Muscle layer of duodenum (tissue), 2 donors: ENCODE data around the gene KCNV2.
"Not testable (repeated sequence)": the region's sequence is repeated elsewhere in the genome, so short reads cannot be mapped to it uniquely, and the experiment has no call there.

ENCODE experiments used
- H3K27ac ChIP-seq: one replicate; pipeline ENCODE4 v1.7.0; 2013; ENCODE audit warnings: mild to moderate bottlenecking, low read length
- H3K27me3 ChIP-seq: one replicate; pipeline ENCODE4 v1.7.0; 2013; ENCODE audit warnings: low read depth, mild to moderate bottlenecking, control low read depth, low read length
- H3K36me3 ChIP-seq, 2 donors: one replicate each; pipeline ENCODE4 v1.7.0; 2013; ENCODE audit warnings: low read length in 2 of 2, control low read depth in 1 of 2, mild to moderate bottlenecking in 1 of 2; ENCODE audit not compliant: insufficient read depth in 2 of 2, control insufficient read depth in 1 of 2
- H3K4me1 ChIP-seq, 2 donors: one replicate each; pipeline ENCODE4 v1.7.0; 2013; ENCODE audit warnings: low read length in 2 of 2, mild to moderate bottlenecking in 2 of 2, control low read depth in 1 of 2, moderate library complexity in 1 of 2; ENCODE audit not compliant: insufficient read depth in 2 of 2, control insufficient read depth in 1 of 2
- H3K4me3 ChIP-seq, 2 donors: one replicate each; pipeline ENCODE4 v1.7.0; 2013; ENCODE audit warnings: low read length in 2 of 2, low read depth in 1 of 2, mild to moderate bottlenecking in 1 of 2
- H3K9me3 ChIP-seq, 2 donors: one replicate each; pipeline ENCODE4 v1.7.0; 2013; ENCODE audit warnings: low read length in 2 of 2, control low read depth in 1 of 2, mild to moderate bottlenecking in 1 of 2; ENCODE audit not compliant: control insufficient read depth in 1 of 2
- donor health status: healthy.

KCNV2 gene

GRCh38 chr9:2691626-2692025 is 25.7 kb upstream of the KCNV2 start:
- no peaks in the 10 kb centered on the region for H3K36me3 ChIP-seq
- H3K9me3 ChIP-seq: no peaks in the 10 kb centered on the region
- H3K4me3 ChIP-seq: no peak overlapping the region
- H3K4me1 ChIP-seq: no peaks in the 10 kb centered on the region
- H3K27me3 ChIP-seq: no peaks in the 10 kb centered on the region
- H3K27ac ChIP-seq: no peak overlapping the region

DNA sequence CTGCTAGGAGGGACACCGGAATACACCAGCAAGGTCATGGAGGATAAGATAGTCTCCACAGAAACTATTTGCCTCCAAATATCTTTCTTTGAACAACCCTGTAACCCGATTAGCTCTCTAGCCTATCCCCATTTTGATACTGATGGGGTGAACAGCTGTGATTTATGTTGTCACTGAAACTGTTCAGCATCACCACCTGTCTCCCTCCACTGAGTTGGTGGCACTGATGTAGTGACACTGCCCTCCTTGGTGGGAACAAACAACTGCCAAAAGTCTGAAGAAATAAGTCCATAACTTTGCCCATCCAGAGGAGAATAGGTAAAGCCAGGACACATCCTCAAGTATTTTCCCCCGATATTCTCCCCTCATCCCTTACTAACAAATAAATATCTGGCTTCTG is 24.3 kb upstream of the KCNV2 start:
- no peak overlapping the region for H3K4me3 ChIP-seq
- H3K4me1 ChIP-seq: no peaks in the 10 kb centered on the region
- no peaks in the 10 kb centered on the region for H3K36me3 ChIP-seq
- H3K27ac ChIP-seq: no peak overlapping the region
- H3K27me3 ChIP-seq: no peaks in the 10 kb centered on the region
- no peaks in the 10 kb centered on the region for H3K9me3 ChIP-seq

GRCh38 chr9:2697492-2697891 is 19.8 kb upstream of the KCNV2 start:
- no peak overlapping the region for H3K4me3 ChIP-seq
- H3K4me1 ChIP-seq: no peaks in the 10 kb centered on the region
- H3K9me3 ChIP-seq: no peaks in the 10 kb centered on the region
- H3K27ac ChIP-seq: no peak overlapping the region
- H3K36me3 ChIP-seq: no peaks in the 10 kb centered on the region
- H3K27me3 ChIP-seq: no peaks in the 10 kb centered on the region

DNA sequence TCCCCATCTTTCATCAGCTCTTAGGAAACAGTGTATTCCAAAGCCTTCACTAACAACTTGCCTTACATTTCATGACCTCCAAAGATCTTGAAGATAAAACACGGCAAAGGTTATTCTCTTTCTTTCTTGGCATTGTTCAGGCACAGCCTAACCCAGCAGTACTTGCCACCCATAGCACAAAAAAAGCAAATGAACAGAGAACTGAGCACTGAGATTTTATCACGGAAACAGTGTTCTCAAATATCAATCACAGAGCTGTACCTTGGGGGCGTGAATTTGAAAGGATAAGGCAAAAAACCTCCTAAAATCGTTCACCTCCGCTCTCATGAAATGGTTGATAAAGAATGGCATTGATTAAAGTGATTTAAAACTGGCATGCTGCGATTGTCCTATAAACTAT is 16.9 kb upstream of the KCNV2 start:
- Histone ChIP-seq H3K4me3 (no peak overlapping the region), H3K9me3 (no peaks in the 10 kb centered on the region), H3K27ac (no peak overlapping the region), H3K36me3 (no peaks in the 10 kb centered on the region), H3K27me3 (no peaks in the 10 kb centered on the region), H3K4me1 (no peaks in the 10 kb centered on the region)

GRCh38 chr9:2700909-2701550 is 16.3 kb upstream of the KCNV2 start:
- H3K4me1 ChIP-seq: no peaks in the 10 kb centered on the region
- H3K9me3 ChIP-seq: no peaks in the 10 kb centered on the region
- H3K27me3 ChIP-seq: no peaks in the 10 kb centered on the region
- H3K4me3 ChIP-seq: no peak overlapping the region
- no peak overlapping the region for H3K27ac ChIP-seq
- H3K36me3 ChIP-seq: no peaks in the 10 kb centered on the region

DNA sequence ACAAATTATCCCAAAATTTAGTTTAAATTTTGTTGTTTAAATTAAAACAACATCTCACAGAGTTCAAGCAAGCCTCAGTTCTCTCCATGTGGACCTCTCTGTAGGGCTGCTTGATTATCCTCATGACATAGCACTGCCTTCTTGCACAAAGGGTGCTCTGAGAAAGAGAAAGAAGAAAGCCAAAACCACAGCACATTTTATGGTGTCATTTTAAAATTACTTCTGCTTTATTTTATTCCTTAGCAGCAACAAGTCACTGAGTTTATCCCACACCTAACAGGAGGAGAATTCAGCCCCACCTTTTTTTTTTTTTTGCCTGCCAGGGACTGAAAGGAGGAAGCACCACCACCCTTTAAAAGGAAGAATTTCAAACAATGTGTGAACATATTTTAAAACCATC is 12.8 kb upstream of the KCNV2 start:
- H3K4me3 ChIP-seq: no peak overlapping the region
- no peaks in the 10 kb centered on the region for H3K4me1 ChIP-seq
- H3K9me3 ChIP-seq: no peaks in the 10 kb centered on the region
- H3K36me3 ChIP-seq: no peaks in the 10 kb centered on the region
- H3K27me3 ChIP-seq: no peaks in the 10 kb centered on the region
- H3K27ac ChIP-seq: no peak overlapping the region

DNA sequence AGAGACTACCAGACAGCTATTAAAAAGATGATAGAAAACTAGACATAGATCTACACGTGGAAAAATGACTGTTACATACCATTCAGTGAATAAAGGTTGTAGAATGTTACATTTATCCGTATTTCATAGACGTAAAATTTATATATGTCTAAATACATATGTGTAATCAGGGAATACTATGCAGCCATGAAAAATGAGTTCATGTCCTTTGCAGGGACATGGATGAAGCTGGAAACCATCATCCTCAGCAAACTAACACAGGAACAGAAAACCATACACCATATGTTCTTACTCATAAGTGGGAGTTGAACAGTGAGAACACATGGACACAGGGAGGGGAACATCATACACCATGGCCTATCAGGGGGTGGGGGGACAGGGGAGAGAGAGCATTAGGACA is 10.1 kb upstream of the KCNV2 start:
- not testable (repeated sequence) for H3K4me1 ChIP-seq, H3K4me3 ChIP-seq, H3K9me3 ChIP-seq, H3K27ac ChIP-seq, H3K36me3 ChIP-seq, H3K27me3 ChIP-seq

DNA sequence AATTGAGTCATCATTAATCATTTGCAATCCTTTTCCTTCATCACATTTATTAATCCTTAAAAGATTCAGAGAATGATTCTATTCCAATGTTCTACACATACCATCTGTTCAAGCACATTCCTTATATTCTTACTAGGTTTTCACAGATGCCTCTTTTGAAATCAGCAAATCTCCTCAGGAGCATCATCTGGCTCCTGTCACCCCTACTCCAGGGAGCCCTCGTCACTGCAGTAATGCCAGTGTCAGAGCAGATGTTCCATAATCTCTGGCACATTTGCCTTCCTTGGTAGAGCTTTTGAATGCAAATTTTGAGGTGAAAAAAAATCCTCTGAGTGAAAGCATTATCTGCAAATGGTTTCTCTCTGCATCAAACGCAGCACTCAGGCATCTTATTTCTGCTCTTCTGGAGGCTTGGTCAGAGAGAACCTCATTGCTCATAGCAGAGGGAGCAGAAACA is 7.6 kb upstream of the KCNV2 start:
- Histone ChIP-seq H3K36me3 (no peaks in the 10 kb centered on the region), H3K27ac (no peak overlapping the region), H3K9me3 (no peaks in the 10 kb centered on the region), H3K4me1 (no peaks in the 10 kb centered on the region), H3K27me3 (no peaks in the 10 kb centered on the region), H3K4me3 (no peak overlapping the region)

DNA sequence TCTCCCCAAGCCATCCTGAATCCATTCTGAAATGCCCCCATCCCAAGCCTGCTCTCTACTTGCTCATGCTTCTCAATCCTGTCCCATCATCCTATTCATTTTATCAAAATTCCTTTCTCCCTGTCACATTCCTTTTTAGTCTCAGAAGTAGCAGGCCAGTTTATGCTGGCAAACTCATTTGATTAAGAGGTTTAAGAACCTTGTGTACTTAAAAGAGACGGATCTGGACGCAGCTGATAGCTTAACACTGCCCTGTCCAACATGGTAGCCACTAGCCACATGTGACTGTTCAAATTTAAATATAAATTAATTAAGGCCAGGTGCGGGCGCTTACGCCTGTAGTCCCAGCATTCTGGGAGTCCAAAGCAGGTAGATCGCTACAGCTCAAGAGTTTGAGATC is 5.6 kb upstream of the KCNV2 start:
- Histone ChIP-seq H3K27me3 (no peaks in the 10 kb centered on the region), H3K36me3 (no peaks in the 10 kb centered on the region), H3K9me3 (no peaks in the 10 kb centered on the region), H3K4me3 (no peak overlapping the region), H3K4me1 (no peaks in the 10 kb centered on the region), H3K27ac (no peak overlapping the region)

DNA sequence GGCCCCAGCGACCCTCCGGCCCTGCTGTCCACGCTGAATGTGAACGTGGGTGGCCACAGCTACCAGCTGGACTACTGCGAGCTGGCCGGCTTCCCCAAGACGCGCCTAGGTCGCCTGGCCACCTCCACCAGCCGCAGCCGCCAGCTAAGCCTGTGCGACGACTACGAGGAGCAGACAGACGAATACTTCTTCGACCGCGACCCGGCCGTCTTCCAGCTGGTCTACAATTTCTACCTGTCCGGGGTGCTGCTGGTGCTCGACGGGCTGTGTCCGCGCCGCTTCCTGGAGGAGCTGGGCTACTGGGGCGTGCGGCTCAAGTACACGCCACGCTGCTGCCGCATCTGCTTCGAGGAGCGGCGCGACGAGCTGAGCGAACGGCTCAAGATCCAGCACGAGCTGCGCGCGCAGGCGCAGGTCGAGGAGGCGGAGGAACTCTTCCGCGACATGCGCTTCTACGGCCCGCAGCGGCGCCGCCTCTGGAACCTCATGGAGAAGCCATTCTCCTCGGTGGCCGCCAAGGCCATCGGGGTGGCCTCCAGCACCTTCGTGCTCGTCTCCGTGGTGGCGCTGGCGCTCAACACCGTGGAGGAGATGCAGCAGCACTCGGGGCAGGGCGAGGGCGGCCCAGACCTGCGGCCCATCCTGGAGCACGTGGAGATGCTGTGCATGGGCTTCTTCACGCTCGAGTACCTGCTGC is 839 bp downstream of the KCNV2 start:
- no peaks in the 10 kb centered on the region for H3K27me3 ChIP-seq
- no peaks in the 10 kb centered on the region for H3K9me3 ChIP-seq
- no peak overlapping the region for H3K4me3 ChIP-seq
- no peaks in the 10 kb centered on the region for H3K4me1 ChIP-seq
- H3K27ac ChIP-seq: no peak overlapping the region
- H3K36me3 ChIP-seq: no peaks in the 10 kb centered on the region

DNA sequence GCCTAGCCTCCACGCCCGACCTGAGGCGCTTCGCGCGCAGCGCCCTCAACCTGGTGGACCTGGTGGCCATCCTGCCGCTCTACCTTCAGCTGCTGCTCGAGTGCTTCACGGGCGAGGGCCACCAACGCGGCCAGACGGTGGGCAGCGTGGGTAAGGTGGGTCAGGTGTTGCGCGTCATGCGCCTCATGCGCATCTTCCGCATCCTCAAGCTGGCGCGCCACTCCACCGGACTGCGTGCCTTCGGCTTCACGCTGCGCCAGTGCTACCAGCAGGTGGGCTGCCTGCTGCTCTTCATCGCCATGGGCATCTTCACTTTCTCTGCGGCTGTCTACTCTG is 1.4 kb downstream of the KCNV2 start:
- Histone ChIP-seq H3K27ac (no peak overlapping the region), H3K4me3 (no peak overlapping the region), H3K27me3 (no peaks in the 10 kb centered on the region), H3K36me3 (no peaks in the 10 kb centered on the region), H3K9me3 (no peaks in the 10 kb centered on the region), H3K4me1 (no peaks in the 10 kb centered on the region)

GRCh38 chr9:2720179-2720654 is 2.9 kb downstream of the KCNV2 start:
- Histone ChIP-seq H3K4me3 (no peak overlapping the region), H3K9me3 (no peaks in the 10 kb centered on the region), H3K27ac (no peak overlapping the region), H3K4me1 (no peaks in the 10 kb centered on the region), H3K36me3 (no peaks in the 10 kb centered on the region), H3K27me3 (no peaks in the 10 kb centered on the region)
